Measurements from ENCODE around the gene ANO7.

Gene ANO7

GRCh38 chr2:241178961-241179360 is 9.5 kb upstream of the ANO7 start:
- Histone ChIP-seq H3K4me1 (ENCODE audit: insufficient read depth, low read length) (no peaks in the 10 kb centered on the region), H3K27ac (ENCODE audit: low read length) (no peak overlapping the region), H3K9ac (ENCODE audit: low read depth, low read length) (no peak overlapping the region), H3K79me2 (ENCODE audit: insufficient read depth, low read length) (no peaks in the 10 kb centered on the region), H3K9me3 (ENCODE audit: insufficient read depth, low read length, severe bottlenecking) (no peaks in the 10 kb centered on the region), H3K36me3 (ENCODE audit: insufficient read depth, low read length) (peaks cover 49% of the 10 kb centered on the region), H4K20me1 (ENCODE audit: insufficient read depth, low read length) (no peaks in the 10 kb centered on the region), H3K4me2 (ENCODE audit: insufficient read depth, low read length) (no peak overlapping the region), H3K27me3 (ENCODE audit: insufficient read depth, low read length, poor library complexity) (no peaks in the 10 kb centered on the region), H2AFZ (ENCODE audit: low read depth, low read length) (no peak overlapping the region), H3K4me3 (ENCODE audit: low read depth in 1 of 2, low read length in 2 of 2) (no peak overlapping the region)
- DNase-seq (no peak), ATAC-seq (ENCODE audit: insufficient read depth, low read depth) (no peak)
- TF ChIP-seq EZH2 (IDR thresholded peaks at IDR 0.05; ENCODE audit: borderline replicate concordance, low read depth, low read length, severe bottlenecking) = no peak
- no peak for TF ChIP-seq CTCF (IDR thresholded peaks at IDR 0.05; ENCODE audit: borderline replicate concordance, extremely low read depth, low read length, poor library complexity, severe bottlenecking)

- no peak overlapping the region for H3K4me2 ChIP-seq (ENCODE audit: insufficient read depth, low read length)
- no peak overlapping the region for H3K27ac ChIP-seq (ENCODE audit: low read length)
- DNase-seq = no peak
- H3K4me3 ChIP-seq (ENCODE audit: low read depth in 1 of 2, low read length in 2 of 2) = no peak overlapping the region
- H4K20me1 ChIP-seq (ENCODE audit: insufficient read depth, low read length) = no peaks in the 10 kb centered on the region
- TF ChIP-seq EZH2 (IDR thresholded peaks at IDR 0.05; ENCODE audit: borderline replicate concordance, low read depth, low read length, severe bottlenecking) = no peak
- no peak for TF ChIP-seq CTCF (IDR thresholded peaks at IDR 0.05; ENCODE audit: borderline replicate concordance, extremely low read depth, low read length, poor library complexity, severe bottlenecking)
- no peak overlapping the region for H2AFZ ChIP-seq (ENCODE audit: low read depth, low read length)
- no peaks in the 10 kb centered on the region for H3K27me3 ChIP-seq (ENCODE audit: insufficient read depth, low read length, poor library complexity)
- H3K9me3 ChIP-seq (ENCODE audit: insufficient read depth, low read length, severe bottlenecking) = no peaks in the 10 kb centered on the region
- peaks cover 44% of the 10 kb centered on the region for H3K36me3 ChIP-seq (ENCODE audit: insufficient read depth, low read length)
- no peak overlapping the region; the same call in 1 of the 2 replicates for H3K9ac ChIP-seq (ENCODE audit: low read depth, low read length)
- H3K79me2 ChIP-seq (ENCODE audit: insufficient read depth, low read length) = no peaks in the 10 kb centered on the region
- ATAC-seq (ENCODE audit: insufficient read depth, low read depth) = no peak
- H3K4me1 ChIP-seq (ENCODE audit: insufficient read depth, low read length) = no peaks in the 10 kb centered on the region
Measured at GRCh38 chr2:241179899-241180298, 8.6 kb upstream of the ANO7 start.

GRCh38 chr2:241180495-241180894 is 8.0 kb upstream of the ANO7 start:
- Histone ChIP-seq H3K4me2 (ENCODE audit: insufficient read depth, low read length) (no peak overlapping the region), H3K9me3 (ENCODE audit: insufficient read depth, low read length, severe bottlenecking) (no peaks in the 10 kb centered on the region), H3K27ac (ENCODE audit: low read length) (no peak overlapping the region), H3K9ac (ENCODE audit: low read depth, low read length) (no peak overlapping the region), H3K79me2 (ENCODE audit: insufficient read depth, low read length) (no peaks in the 10 kb centered on the region), H2AFZ (ENCODE audit: low read depth, low read length) (no peak overlapping the region), H3K4me1 (ENCODE audit: insufficient read depth, low read length) (no peaks in the 10 kb centered on the region), H3K4me3 (ENCODE audit: low read depth in 1 of 2, low read length in 2 of 2) (no peak overlapping the region), H4K20me1 (ENCODE audit: insufficient read depth, low read length) (no peaks in the 10 kb centered on the region), H3K27me3 (ENCODE audit: insufficient read depth, low read length, poor library complexity) (no peaks in the 10 kb centered on the region), H3K36me3 (ENCODE audit: insufficient read depth, low read length) (peaks cover 38% of the 10 kb centered on the region)
- ATAC-seq (ENCODE audit: insufficient read depth, low read depth) (no peak), DNase-seq (no peak)
- TF ChIP-seq EZH2 (IDR thresholded peaks at IDR 0.05; ENCODE audit: borderline replicate concordance, low read depth, low read length, severe bottlenecking) (no peak), CTCF (IDR thresholded peaks at IDR 0.05; ENCODE audit: borderline replicate concordance, extremely low read depth, low read length, poor library complexity, severe bottlenecking) (no peak)

GRCh38 chr2:241182126-241182525 is 6.4 kb upstream of the ANO7 start:
- Histone ChIP-seq H3K9me3 (ENCODE audit: insufficient read depth, low read length, severe bottlenecking) (no peaks in the 10 kb centered on the region), H3K27ac (ENCODE audit: low read length) (no peak overlapping the region), H2AFZ (ENCODE audit: low read depth, low read length) (no peak overlapping the region), H3K79me2 (ENCODE audit: insufficient read depth, low read length) (no peaks in the 10 kb centered on the region), H4K20me1 (ENCODE audit: insufficient read depth, low read length) (no peaks in the 10 kb centered on the region), H3K27me3 (ENCODE audit: insufficient read depth, low read length, poor library complexity) (no peaks in the 10 kb centered on the region), H3K36me3 (ENCODE audit: insufficient read depth, low read length) (peaks cover 35% of the 10 kb centered on the region), H3K4me1 (ENCODE audit: insufficient read depth, low read length) (no peaks in the 10 kb centered on the region), H3K4me2 (ENCODE audit: insufficient read depth, low read length) (no peak overlapping the region), H3K9ac (ENCODE audit: low read depth, low read length) (no peak overlapping the region), H3K4me3 (ENCODE audit: low read depth in 1 of 2, low read length in 2 of 2) (no peak overlapping the region)
- ATAC-seq (ENCODE audit: insufficient read depth, low read depth) (no peak), DNase-seq (no peak)
- TF ChIP-seq EZH2 (IDR thresholded peaks at IDR 0.05; ENCODE audit: borderline replicate concordance, low read depth, low read length, severe bottlenecking) (no peak), CTCF (IDR thresholded peaks at IDR 0.05; ENCODE audit: borderline replicate concordance, extremely low read depth, low read length, poor library complexity, severe bottlenecking) (no peak)

Measured in DND-41 (cell line).